ENCODE data around the gene CDH10. TPM values are rescaled to one million over a fixed set of nuclear protein-coding genes. Genes with fewer than 3 reads are reported as not detected.

The CDH10 gene
- total RNA-seq: 1 to 10 TPM in 1 of 2 donors, under 1 TPM in 1; 0.82 to 1.6 TPM
- 5.4 TPM for polyA plus RNA-seq (2013, experiment 1 of 2)
- 5.5 TPM for polyA plus RNA-seq (2013, experiment 2 of 2)
- long read RNA-seq, experiment 1, partial matches to known transcripts: 1 of 1 reads
- long read RNA-seq, experiment 1, other reads (novel, unspliced or antisense): 0 of 1 reads
- long read RNA-seq, experiment 2, partial matches to known transcripts: 1 of 3 reads
- long read RNA-seq, experiment 2, other reads (novel, unspliced or antisense): 1 of 3 reads
- long read RNA-seq, experiment 3, partial matches to known transcripts: 0 of 1 reads
- long read RNA-seq, experiment 3, other reads (novel, unspliced or antisense): 0 of 1 reads
- long read RNA-seq, experiment 4: 0 reads

DNA sequence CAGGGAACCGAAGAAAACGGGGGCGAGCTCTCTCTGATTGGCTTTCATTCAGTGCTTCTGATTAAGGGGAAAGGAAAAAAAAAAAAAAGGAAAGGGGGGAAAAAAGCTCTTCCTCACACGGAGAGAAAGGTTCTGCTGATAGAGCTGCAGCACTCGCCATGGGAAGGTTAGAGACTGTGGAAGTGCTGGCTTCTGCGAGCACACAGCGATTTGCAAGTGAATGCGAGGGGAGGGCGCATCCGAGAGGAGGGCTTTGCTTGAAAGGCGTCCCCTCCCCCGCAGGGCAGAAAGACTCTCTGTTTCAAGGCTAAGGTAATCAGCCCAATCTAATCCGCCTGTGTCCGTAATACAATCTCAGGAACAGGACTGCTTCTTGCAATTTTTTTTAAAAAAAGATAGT lies at the start of gene CDH10:
CDH10 (minus strand) TSS at position 218 of the 400 bp plus-strand sequence. CDS start 51,488 bp downstream, outside the sequence.
- DNase-seq: peak; percentile 96
- Histone ChIP-seq H3K9ac (ENCODE audit: extremely low read depth, low read length, poor library complexity, severe bottlenecking) (peak within 1 kb of the TSS; percentile 48), H3K27me3 (ENCODE audit: control insufficient read depth, insufficient read depth, low read length, poor library complexity, severe bottlenecking) (no peaks in the 10 kb centered on the region), H3K4me3 (ENCODE audit: low read length) (peak within 1 kb of the TSS; percentile 84), H3K27ac (ENCODE audit: low read depth, low read length) (peak within 1 kb of the TSS; percentile 65), H3K9me3 (ENCODE audit: control insufficient read depth, low read length) (no peaks in the 10 kb centered on the region), H3K4me1 (ENCODE audit: control insufficient read depth, insufficient read depth, low read length) (no peaks in the 10 kb centered on the region), H3K36me3 (ENCODE audit: control insufficient read depth, insufficient read depth, low read length) (no peaks in the 10 kb centered on the region)
- H3K4me3 Mint-ChIP-seq: peak within 1 kb of the TSS; percentile 63
- no peaks in the 10 kb centered on the region for H3K36me3 Mint-ChIP-seq (ENCODE audit: low read depth)
- peaks cover 25% of the 10 kb centered on the region for H3K4me1 Mint-ChIP-seq
- no peaks in the 10 kb centered on the region for H3K9me3 Mint-ChIP-seq
- TF ChIP-seq, protein P1, sequence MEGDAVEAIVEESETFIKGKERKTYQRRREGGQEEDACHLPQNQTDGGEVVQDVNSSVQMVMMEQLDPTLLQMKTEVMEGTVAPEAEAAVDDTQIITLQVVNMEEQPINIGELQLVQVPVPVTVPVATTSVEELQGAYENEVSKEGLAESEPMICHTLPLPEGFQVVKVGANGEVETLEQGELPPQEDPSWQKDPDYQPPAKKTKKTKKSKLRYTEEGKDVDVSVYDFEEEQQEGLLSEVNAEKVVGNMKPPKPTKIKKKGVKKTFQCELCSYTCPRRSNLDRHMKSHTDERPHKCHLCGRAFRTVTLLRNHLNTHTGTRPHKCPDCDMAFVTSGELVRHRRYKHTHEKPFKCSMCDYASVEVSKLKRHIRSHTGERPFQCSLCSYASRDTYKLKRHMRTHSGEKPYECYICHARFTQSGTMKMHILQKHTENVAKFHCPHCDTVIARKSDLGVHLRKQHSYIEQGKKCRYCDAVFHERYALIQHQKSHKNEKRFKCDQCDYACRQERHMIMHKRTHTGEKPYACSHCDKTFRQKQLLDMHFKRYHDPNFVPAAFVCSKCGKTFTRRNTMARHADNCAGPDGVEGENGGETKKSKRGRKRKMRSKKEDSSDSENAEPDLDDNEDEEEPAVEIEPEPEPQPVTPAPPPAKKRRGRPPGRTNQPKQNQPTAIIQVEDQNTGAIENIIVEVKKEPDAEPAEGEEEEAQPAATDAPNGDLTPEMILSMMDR (conservative IDR thresholded peaks at IDR 0.05): no peak
- WGBS, 2 experiments (ENCODE audit: insufficient coverage in 1 of 2, insufficient read length in 1 of 2): 0% methylated on average over 5 to 14 of the region's 14 CpGs
- peaks cover 27% of the 10 kb centered on the region for H3K27me3 Mint-ChIP-seq (ENCODE audit: insufficient read depth)
- H3K27ac Mint-ChIP-seq: peak within 1 kb of the TSS; percentile 85

DNA sequence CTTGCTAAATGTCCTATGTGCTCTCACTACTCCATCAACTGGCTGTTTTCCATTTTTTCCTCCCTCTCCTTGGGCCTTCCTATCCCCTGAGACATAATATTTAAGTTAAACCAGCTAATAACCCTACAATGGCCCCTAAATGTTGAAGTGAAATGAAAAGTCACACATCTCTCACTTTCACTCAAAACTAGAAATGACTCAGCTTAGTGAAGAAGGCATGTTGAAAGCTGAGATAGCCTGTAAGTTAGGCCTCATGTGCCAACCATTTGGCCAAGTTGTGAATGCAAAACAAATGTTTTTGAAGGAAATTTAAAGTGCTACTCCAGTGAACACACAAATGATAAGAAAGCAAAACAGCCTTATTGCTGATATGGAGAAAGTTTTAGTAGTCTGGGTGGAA lies 48.8 kb upstream of the CDH10 start:
- Mint-ChIP-seq H3K27me3 (ENCODE audit: insufficient read depth) (no peaks in the 10 kb centered on the region), H3K4me1 (no peaks in the 10 kb centered on the region), H3K27ac (no peak overlapping the region), H3K9me3 (peaks cover 2% of the 10 kb centered on the region), H3K4me3 (no peak overlapping the region), H3K36me3 (ENCODE audit: low read depth) (no peaks in the 10 kb centered on the region)
- Histone ChIP-seq H3K27me3 (ENCODE audit: control insufficient read depth, insufficient read depth, low read length, poor library complexity, severe bottlenecking) (no peaks in the 10 kb centered on the region), H3K36me3 (ENCODE audit: control insufficient read depth, insufficient read depth, low read length) (no peaks in the 10 kb centered on the region), H3K4me1 (ENCODE audit: control insufficient read depth, insufficient read depth, low read length) (no peaks in the 10 kb centered on the region), H3K9me3 (ENCODE audit: control insufficient read depth, low read length) (peaks cover 5% of the 10 kb centered on the region), H3K27ac (ENCODE audit: low read depth, low read length) (no peak overlapping the region), H3K4me3 (ENCODE audit: low read length) (no peak overlapping the region), H3K9ac (ENCODE audit: extremely low read depth, low read length, poor library complexity, severe bottlenecking) (no peak overlapping the region)
- TF ChIP-seq, protein P1 (conservative IDR thresholded peaks at IDR 0.05): no peak
- DNase-seq: no peak

DNA sequence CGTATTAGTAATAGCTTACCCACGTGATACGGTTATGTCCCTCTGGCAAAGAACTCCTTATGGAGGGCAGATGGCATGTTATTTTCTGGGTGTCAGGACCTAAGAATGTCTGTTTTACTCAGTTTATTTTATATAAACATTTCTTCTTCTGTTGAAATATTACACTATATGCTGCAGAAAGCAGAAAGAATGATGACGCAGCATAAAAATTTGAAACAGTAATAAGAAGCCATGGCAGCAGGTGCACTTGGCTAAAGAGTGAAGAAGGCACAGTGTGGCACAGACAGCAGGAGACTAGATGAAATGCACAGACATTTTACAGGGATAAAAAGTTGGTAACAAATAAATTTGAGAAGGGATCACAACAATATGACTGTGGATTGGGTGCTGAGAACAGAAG lies 46.3 kb upstream of the CDH10 start:
- no peak for DNase-seq
- Histone ChIP-seq H3K9me3 (ENCODE audit: control insufficient read depth, low read length) (peaks cover 16% of the 10 kb centered on the region), H3K4me3 (ENCODE audit: low read length) (no peak overlapping the region), H3K27me3 (ENCODE audit: control insufficient read depth, insufficient read depth, low read length, poor library complexity, severe bottlenecking) (no peaks in the 10 kb centered on the region), H3K9ac (ENCODE audit: extremely low read depth, low read length, poor library complexity, severe bottlenecking) (no peak overlapping the region), H3K27ac (ENCODE audit: low read depth, low read length) (no peak overlapping the region), H3K4me1 (ENCODE audit: control insufficient read depth, insufficient read depth, low read length) (no peaks in the 10 kb centered on the region), H3K36me3 (ENCODE audit: control insufficient read depth, insufficient read depth, low read length) (no peaks in the 10 kb centered on the region)
- TF ChIP-seq, protein P1 (conservative IDR thresholded peaks at IDR 0.05): no peak
- Mint-ChIP-seq H3K9me3 (peaks cover 2% of the 10 kb centered on the region), H3K4me1 (no peaks in the 10 kb centered on the region), H3K4me3 (no peak overlapping the region), H3K27ac (no peak overlapping the region), H3K36me3 (ENCODE audit: low read depth) (no peaks in the 10 kb centered on the region), H3K27me3 (ENCODE audit: insufficient read depth) (no peaks in the 10 kb centered on the region)
- WGBS, 2 experiments (ENCODE audit: insufficient coverage in 1 of 2, insufficient read length in 1 of 2): 92 to 94% methylated on average over 2 to 4 of the region's 4 CpGs
